Liver (tissue), 9 donors: ENCODE results near the gene FBXW4. TPM values are rescaled to one million over a fixed set of nuclear protein-coding genes. Genes with fewer than 3 reads are reported as not detected.

Source experiments
- DNase-seq: peaks from one replicate; pipeline ENCODE4 v3.0.0-alpha.2; 2017; ENCODE audit warnings: low spot score
- H3K27ac ChIP-seq, 2 donors: one replicate each; pipeline ENCODE4 v1.7.0; 2013; ENCODE audit warnings: inconsistent platforms in 2 of 2, low read length in 2 of 2, control low read depth in 1 of 2, low read depth in 1 of 2, mild to moderate bottlenecking in 1 of 2
- H3K27me3 ChIP-seq, 4 donors: one replicate each; pipeline versions ENCODE4 v1.6.1 to v1.7.0; 2013; ENCODE audit warnings: low read length in 3 of 4, inconsistent platforms in 1 of 4, mild to moderate bottlenecking in 1 of 4, moderate library complexity in 1 of 4; ENCODE audit not compliant: control insufficient read depth in 4 of 4, insufficient read depth in 4 of 4
- H3K36me3 ChIP-seq, 4 donors: one replicate each; pipeline versions ENCODE4 v1.6.1 to v1.7.0; 2013; ENCODE audit warnings: low read length in 3 of 4, mild to moderate bottlenecking in 3 of 4, low read depth in 1 of 4, moderate library complexity in 1 of 4; ENCODE audit not compliant: control insufficient read depth in 4 of 4, insufficient read depth in 3 of 4
- H3K4me1 ChIP-seq, 4 donors: one replicate each; pipeline versions ENCODE4 v1.6.1 to v1.7.0; 2013; ENCODE audit warnings: low read length in 3 of 4, mild to moderate bottlenecking in 3 of 4, moderate library complexity in 1 of 4; ENCODE audit not compliant: control insufficient read depth in 4 of 4, insufficient read depth in 4 of 4
- H3K4me3 ChIP-seq, 3 donors: one replicate each; pipeline versions ENCODE4 v1.6.1 to v1.7.0; 2013; ENCODE audit warnings: low read length in 3 of 3, control low read depth in 1 of 3, low read depth in 1 of 3, mild to moderate bottlenecking in 1 of 3
- H3K9ac ChIP-seq, 2 donors: one replicate each; pipeline ENCODE4 v1.7.0; 2013; ENCODE audit warnings: low read length in 2 of 2, mild to moderate bottlenecking in 2 of 2, moderate library complexity in 2 of 2, control low read depth in 1 of 2, low read depth in 1 of 2
- H3K9me3 ChIP-seq, 4 donors: one replicate each; pipeline versions ENCODE4 v1.6.1 to v1.7.0; 2013; ENCODE audit warnings: low read length in 3 of 4; ENCODE audit not compliant: control insufficient read depth in 4 of 4
- ATF3 ChIP-seq: IDR thresholded peaks from 2 replicates; pipeline ENCODE4 v1.6.1; 2016; ENCODE audit warnings: antibody characterized with exemption
- EGR1 ChIP-seq, 2 donors: IDR thresholded peaks; 2 replicates each; pipeline ENCODE4 v1.6.1; 2016 to 2018; ENCODE audit warnings: antibody characterized with exemption in 2 of 2, low read depth in 2 of 2
- FOXA1 ChIP-seq: IDR thresholded peaks from 2 replicates; pipeline ENCODE4 v1.6.1; 2016; ENCODE audit warnings: antibody characterized with exemption
- FOXA2 ChIP-seq: IDR thresholded peaks from 2 replicates; pipeline ENCODE4 v1.6.1; 2016; ENCODE audit warnings: antibody characterized with exemption
- GABPA ChIP-seq, 2 donors: IDR thresholded peaks in 1 of 2; conservative IDR thresholded peaks in 1 of 2; 2 replicates each; pipeline ENCODE4 v1.6.1; 2016; ENCODE audit warnings: antibody characterized with exemption in 2 of 2, mild to moderate bottlenecking in 1 of 2, moderate library complexity in 1 of 2
- HNF4A ChIP-seq, 2 donors: conservative IDR thresholded peaks; 2 replicates each; pipeline ENCODE4 v1.6.1; 2016; ENCODE audit warnings: antibody characterized with exemption in 2 of 2, mild to moderate bottlenecking in 2 of 2
- HNF4G ChIP-seq: IDR thresholded peaks from 2 replicates; pipeline ENCODE4 v1.6.1; 2016; ENCODE audit warnings: antibody characterized with exemption
- JUND ChIP-seq, 2 donors: IDR thresholded peaks; 2 replicates each; pipeline ENCODE4 v1.6.1; 2016; ENCODE audit warnings: antibody characterized with exemption in 2 of 2
- NR2F2 ChIP-seq: IDR thresholded peaks from 2 replicates; pipeline ENCODE4 v1.6.1; 2016; ENCODE audit warnings: antibody characterized with exemption
- RAD21 ChIP-seq, 2 donors: IDR thresholded peaks; 2 replicates each; pipeline ENCODE4 v1.6.1; 2016; ENCODE audit warnings: antibody characterized with exemption in 2 of 2, mild to moderate bottlenecking in 2 of 2
- RXRA ChIP-seq, 2 donors: IDR thresholded peaks; 2 replicates each; pipeline ENCODE4 v1.6.1; 2017 to 2018; ENCODE audit warnings: antibody characterized with exemption in 2 of 2, mild to moderate bottlenecking in 1 of 2
- SP1 ChIP-seq: IDR thresholded peaks from 2 replicates; pipeline ENCODE4 v1.6.1; 2018; ENCODE audit warnings: antibody characterized with exemption, mild to moderate bottlenecking
- TAF1 ChIP-seq: conservative IDR thresholded peaks from 2 replicates; pipeline ENCODE4 v1.6.1; 2016; ENCODE audit warnings: antibody characterized with exemption, mild to moderate bottlenecking
- YY1 ChIP-seq: IDR thresholded peaks from 2 replicates; pipeline ENCODE4 v1.6.1; 2016; ENCODE audit warnings: antibody characterized with exemption, mild to moderate bottlenecking
- ZBTB33 ChIP-seq: IDR thresholded peaks from 2 replicates; pipeline ENCODE4 v1.6.1; 2016; ENCODE audit warnings: antibody characterized with exemption
- WGBS: extraction: QIAGEN DNeasy Blood & Tissue Kit; methylation state at CpG from one replicate; pipeline ENCODE4 v1.1.7; 2013; 5-methylcytosine and 5-hydroxymethylcytosine counted together
- polyA plus RNA-seq, 2 donors: library from polyadenylated mRNA; stranded (reverse) in 1 of 2; unstranded in 1 of 2; fragments of 200-250 nt in 1 of 2; fragments of >200 nt in 1 of 2; fragmentation: Nextera tagmentation in 1 of 2; extraction: Ambion mirVana in 1 of 2; gene quantifications; one replicate each; pipeline versions ENCODE4 v1.2.1 to v1.2.3, GENCODE V29; 2013 to 2015
- total RNA-seq, 2 donors: library from RNA; depleted of rRNA; stranded (reverse); fragments of >200 nt; gene quantifications; one replicate each; pipeline ENCODE4 v1.2.3, GENCODE V29; 2014
- TF ChIP-seq, protein P1 (sequence below): fragments of 150-350 bp; IDR thresholded peaks from 2 replicates; pipeline ENCODE4 v1.5.1; 2017; ENCODE audit warnings: improper control_type of control experiment, low read depth, low read length; ENCODE audit not compliant: missing input control
- TF ChIP-seq, protein P2 (sequence below): IDR thresholded peaks from 2 replicates; pipeline ENCODE4 v1.6.1; 2016; ENCODE audit warnings: antibody characterized with exemption, mild to moderate bottlenecking
- TF ChIP-seq, protein P3 (sequence below): IDR thresholded peaks from 2 replicates; pipeline ENCODE4 v1.6.1; 2016; ENCODE audit warnings: antibody characterized with exemption
- donor health status: healthy.
- donor health status: healthy.
- donor health status: healthy.
- donor health status: healthy.
- donor health status: healthy.

The FBXW4 gene
- total and polyA plus RNA-seq, 4 donors = 5.4 to 54.1 (median 20.5) TPM

GRCh38 chr10:101724446-101724845, 29.5 kb upstream of the FBXW4 start:
- Histone ChIP-seq H3K4me3 (no peak overlapping the region), H3K9me3 (no peaks in the 10 kb centered on the region), H3K27ac (no peak overlapping the region), H3K4me1 (no peaks in the 10 kb centered on the region), H3K27me3 (no peaks in the 10 kb centered on the region), H3K9ac (no peak overlapping the region), H3K36me3 (no peaks in the 10 kb centered on the region)
- WGBS = 97% methylated on average over 2 of the region's 2 CpGs
- DNase-seq = no peak
- TF ChIP-seq EGR1 (IDR thresholded peaks at IDR 0.05; ENCODE audit: low read depth in 2 of 2) = no peak
- TF ChIP-seq HNF4G = no peak
- no peak for TF ChIP-seq FOXA1
- TF ChIP-seq JUND (IDR thresholded peaks at IDR 0.05) = no peak
- no peak for TF ChIP-seq RXRA (IDR thresholded peaks at IDR 0.05)
- no peak for TF ChIP-seq ZBTB33
- TF ChIP-seq ATF3 = no peak
- TF ChIP-seq, protein P1, sequence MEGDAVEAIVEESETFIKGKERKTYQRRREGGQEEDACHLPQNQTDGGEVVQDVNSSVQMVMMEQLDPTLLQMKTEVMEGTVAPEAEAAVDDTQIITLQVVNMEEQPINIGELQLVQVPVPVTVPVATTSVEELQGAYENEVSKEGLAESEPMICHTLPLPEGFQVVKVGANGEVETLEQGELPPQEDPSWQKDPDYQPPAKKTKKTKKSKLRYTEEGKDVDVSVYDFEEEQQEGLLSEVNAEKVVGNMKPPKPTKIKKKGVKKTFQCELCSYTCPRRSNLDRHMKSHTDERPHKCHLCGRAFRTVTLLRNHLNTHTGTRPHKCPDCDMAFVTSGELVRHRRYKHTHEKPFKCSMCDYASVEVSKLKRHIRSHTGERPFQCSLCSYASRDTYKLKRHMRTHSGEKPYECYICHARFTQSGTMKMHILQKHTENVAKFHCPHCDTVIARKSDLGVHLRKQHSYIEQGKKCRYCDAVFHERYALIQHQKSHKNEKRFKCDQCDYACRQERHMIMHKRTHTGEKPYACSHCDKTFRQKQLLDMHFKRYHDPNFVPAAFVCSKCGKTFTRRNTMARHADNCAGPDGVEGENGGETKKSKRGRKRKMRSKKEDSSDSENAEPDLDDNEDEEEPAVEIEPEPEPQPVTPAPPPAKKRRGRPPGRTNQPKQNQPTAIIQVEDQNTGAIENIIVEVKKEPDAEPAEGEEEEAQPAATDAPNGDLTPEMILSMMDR = no peak
- TF ChIP-seq, protein P2, sequence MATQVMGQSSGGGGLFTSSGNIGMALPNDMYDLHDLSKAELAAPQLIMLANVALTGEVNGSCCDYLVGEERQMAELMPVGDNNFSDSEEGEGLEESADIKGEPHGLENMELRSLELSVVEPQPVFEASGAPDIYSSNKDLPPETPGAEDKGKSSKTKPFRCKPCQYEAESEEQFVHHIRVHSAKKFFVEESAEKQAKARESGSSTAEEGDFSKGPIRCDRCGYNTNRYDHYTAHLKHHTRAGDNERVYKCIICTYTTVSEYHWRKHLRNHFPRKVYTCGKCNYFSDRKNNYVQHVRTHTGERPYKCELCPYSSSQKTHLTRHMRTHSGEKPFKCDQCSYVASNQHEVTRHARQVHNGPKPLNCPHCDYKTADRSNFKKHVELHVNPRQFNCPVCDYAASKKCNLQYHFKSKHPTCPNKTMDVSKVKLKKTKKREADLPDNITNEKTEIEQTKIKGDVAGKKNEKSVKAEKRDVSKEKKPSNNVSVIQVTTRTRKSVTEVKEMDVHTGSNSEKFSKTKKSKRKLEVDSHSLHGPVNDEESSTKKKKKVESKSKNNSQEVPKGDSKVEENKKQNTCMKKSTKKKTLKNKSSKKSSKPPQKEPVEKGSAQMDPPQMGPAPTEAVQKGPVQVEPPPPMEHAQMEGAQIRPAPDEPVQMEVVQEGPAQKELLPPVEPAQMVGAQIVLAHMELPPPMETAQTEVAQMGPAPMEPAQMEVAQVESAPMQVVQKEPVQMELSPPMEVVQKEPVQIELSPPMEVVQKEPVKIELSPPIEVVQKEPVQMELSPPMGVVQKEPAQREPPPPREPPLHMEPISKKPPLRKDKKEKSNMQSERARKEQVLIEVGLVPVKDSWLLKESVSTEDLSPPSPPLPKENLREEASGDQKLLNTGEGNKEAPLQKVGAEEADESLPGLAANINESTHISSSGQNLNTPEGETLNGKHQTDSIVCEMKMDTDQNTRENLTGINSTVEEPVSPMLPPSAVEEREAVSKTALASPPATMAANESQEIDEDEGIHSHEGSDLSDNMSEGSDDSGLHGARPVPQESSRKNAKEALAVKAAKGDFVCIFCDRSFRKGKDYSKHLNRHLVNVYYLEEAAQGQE = no peak
- no peak for TF ChIP-seq YY1
- TF ChIP-seq RAD21 (IDR thresholded peaks at IDR 0.05) = no peak
- TF ChIP-seq TAF1 = no peak
- TF ChIP-seq, protein P3, sequence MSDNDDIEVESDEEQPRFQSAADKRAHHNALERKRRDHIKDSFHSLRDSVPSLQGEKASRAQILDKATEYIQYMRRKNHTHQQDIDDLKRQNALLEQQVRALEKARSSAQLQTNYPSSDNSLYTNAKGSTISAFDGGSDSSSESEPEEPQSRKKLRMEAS = no peak
- no peak for TF ChIP-seq HNF4A (conservative IDR thresholded peaks at IDR 0.05)
- TF ChIP-seq NR2F2 = no peak
- no peak for TF ChIP-seq GABPA (IDR thresholded peaks at IDR 0.05 in 1 of 2, conservative IDR thresholded peaks at IDR 0.05 in 1 of 2)
- no peak for TF ChIP-seq FOXA2
- TF ChIP-seq SP1 = no peak

DNA sequence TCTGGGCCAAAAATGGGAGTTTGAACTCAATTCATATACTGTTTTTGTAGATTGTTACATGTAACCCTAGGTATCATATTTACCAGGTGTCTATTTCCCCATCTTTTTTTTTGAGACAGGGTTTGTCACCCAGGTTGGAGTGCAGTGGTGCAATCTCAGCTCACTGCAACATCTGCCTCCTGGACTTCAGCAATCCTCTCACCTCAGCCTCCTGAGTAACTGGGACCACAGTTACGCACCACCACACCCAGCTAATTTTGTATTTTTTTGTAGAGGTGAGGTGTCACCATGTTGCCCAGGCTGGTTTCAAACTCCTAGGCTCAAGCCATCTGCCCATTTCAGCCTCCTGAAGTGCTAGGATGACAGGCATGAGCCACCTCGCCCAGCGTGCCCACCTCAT, 28.2 kb upstream of the FBXW4 start:
- H3K4me1 ChIP-seq = no peaks in the 10 kb centered on the region
- WGBS = 97% methylated on average over 3 of the region's 3 CpGs
- no peak overlapping the region for H3K4me3 ChIP-seq
- H3K27me3 ChIP-seq = no peaks in the 10 kb centered on the region
- no peak overlapping the region for H3K27ac ChIP-seq
- H3K9me3 ChIP-seq = no peaks in the 10 kb centered on the region
- no peak for DNase-seq
- H3K9ac ChIP-seq = no peak overlapping the region
- H3K36me3 ChIP-seq = no peaks in the 10 kb centered on the region
- TF ChIP-seq, protein P3 = no peak
- TF ChIP-seq, protein P2 = no peak
- TF ChIP-seq SP1 = no peak
- TF ChIP-seq HNF4G = no peak
- no peak for TF ChIP-seq EGR1 (IDR thresholded peaks at IDR 0.05; ENCODE audit: low read depth in 2 of 2)
- no peak for TF ChIP-seq ATF3
- no peak for TF ChIP-seq TAF1
- no peak for TF ChIP-seq RAD21 (IDR thresholded peaks at IDR 0.05)
- TF ChIP-seq HNF4A (conservative IDR thresholded peaks at IDR 0.05) = no peak
- no peak for TF ChIP-seq FOXA1
- TF ChIP-seq YY1 = no peak
- no peak for TF ChIP-seq GABPA (IDR thresholded peaks at IDR 0.05 in 1 of 2, conservative IDR thresholded peaks at IDR 0.05 in 1 of 2)
- TF ChIP-seq RXRA (IDR thresholded peaks at IDR 0.05) = no peak
